Loucy (cell line): Measurements from ENCODE around the gene MPRIP.
A peak's percentile ranks its signal among the peaks of the same experiment; 100 is the strongest.

Experiments used
- H2AFZ ChIP-seq: fragments of 200-600 bp; sonication (generic); 2 replicates; pipeline ENCODE4 v1.6.0; 2016; ENCODE audit warnings: antibody characterized with exemption, mild to moderate bottlenecking, low read length, moderate library complexity
- H3F3A ChIP-seq: fragments of 200-600 bp; 2 replicates; pipeline ENCODE4 v1.6.0; 2016; ENCODE audit warnings: antibody characterized with exemption, low read depth, mild to moderate bottlenecking
- H3K27me3 ChIP-seq: fragments of 200-600 bp; sonication (generic); 2 replicates; pipeline ENCODE4 v1.6.1; 2014; ENCODE audit warnings: low read length, mild to moderate bottlenecking; ENCODE audit not compliant: insufficient read depth, poor library complexity, severe bottlenecking
- H3K36me3 ChIP-seq: fragments of 200-600 bp; sonication (generic); 2 replicates; pipeline ENCODE4 v1.6.1; 2016; ENCODE audit warnings: low read length; ENCODE audit not compliant: insufficient read depth
- H3K4me1 ChIP-seq: fragments of 200-600 bp; sonication (generic); 2 replicates; pipeline ENCODE4 v1.5.1; 2014; ENCODE audit warnings: low read length, mild to moderate bottlenecking; ENCODE audit not compliant: insufficient read depth, poor library complexity, severe bottlenecking
- H3K4me2 ChIP-seq: fragments of 200-600 bp; sonication (generic); 2 replicates; pipeline ENCODE4 v1.6.0; 2014; ENCODE audit warnings: antibody characterized with exemption, low read length, low read depth, mild to moderate bottlenecking; ENCODE audit not compliant: poor library complexity, severe bottlenecking
- H3K4me3 ChIP-seq: fragments of 200-600 bp; sonication (generic); 2 replicates; pipeline ENCODE4 v1.5.1; 2014; ENCODE audit warnings: low read length, mild to moderate bottlenecking, mixed read lengths; ENCODE audit not compliant: poor library complexity, severe bottlenecking
- H3K79me2 ChIP-seq: fragments of 200-600 bp; sonication (generic); 2 replicates; pipeline ENCODE4 v1.6.1; 2014; ENCODE audit warnings: low read length; ENCODE audit not compliant: insufficient read depth
- H3K9ac ChIP-seq: fragments of 200-600 bp; sonication (generic); 2 replicates; pipeline ENCODE4 v1.6.0; 2014; ENCODE audit warnings: mild to moderate bottlenecking, low read depth, low read length, moderate library complexity; ENCODE audit not compliant: poor library complexity, severe bottlenecking
- H3K9me2 ChIP-seq: fragments of 200-600 bp; sonication (generic); replicated peaks from 2 replicates; pipeline ENCODE4 v1.6.1; 2016; ENCODE audit warnings: low read depth, low read length, mixed read lengths
- H3K9me3 ChIP-seq: fragments of 200-600 bp; sonication (generic); 2 replicates; pipeline ENCODE4 v1.6.1; 2014; ENCODE audit warnings: mild to moderate bottlenecking, antibody characterized with exemption, low read length, low read depth; ENCODE audit not compliant: insufficient read depth
- H4K20me1 ChIP-seq: fragments of 200-600 bp; sonication (generic); 2 replicates; pipeline ENCODE4 v1.6.0; 2014; ENCODE audit warnings: antibody characterized with exemption, low read length, mild to moderate bottlenecking; ENCODE audit not compliant: insufficient read depth, poor library complexity, severe bottlenecking
- EZH2phosphoT487 ChIP-seq: fragments of 200-600 bp; IDR thresholded peaks from 2 replicates; pipeline ENCODE4 v1.6.1; 2018; ENCODE audit warnings: antibody characterized with exemption, mild to moderate bottlenecking, moderate library complexity, borderline replicate concordance
- TF ChIP-seq, protein P1 (sequence below): fragments of 200-600 bp; sonication (generic); conservative IDR thresholded peaks from 2 replicates; pipeline ENCODE4 v1.5.1; 2014; ENCODE audit warnings: mild to moderate bottlenecking, antibody characterized with exemption, low read length

Gene MPRIP

DNA sequence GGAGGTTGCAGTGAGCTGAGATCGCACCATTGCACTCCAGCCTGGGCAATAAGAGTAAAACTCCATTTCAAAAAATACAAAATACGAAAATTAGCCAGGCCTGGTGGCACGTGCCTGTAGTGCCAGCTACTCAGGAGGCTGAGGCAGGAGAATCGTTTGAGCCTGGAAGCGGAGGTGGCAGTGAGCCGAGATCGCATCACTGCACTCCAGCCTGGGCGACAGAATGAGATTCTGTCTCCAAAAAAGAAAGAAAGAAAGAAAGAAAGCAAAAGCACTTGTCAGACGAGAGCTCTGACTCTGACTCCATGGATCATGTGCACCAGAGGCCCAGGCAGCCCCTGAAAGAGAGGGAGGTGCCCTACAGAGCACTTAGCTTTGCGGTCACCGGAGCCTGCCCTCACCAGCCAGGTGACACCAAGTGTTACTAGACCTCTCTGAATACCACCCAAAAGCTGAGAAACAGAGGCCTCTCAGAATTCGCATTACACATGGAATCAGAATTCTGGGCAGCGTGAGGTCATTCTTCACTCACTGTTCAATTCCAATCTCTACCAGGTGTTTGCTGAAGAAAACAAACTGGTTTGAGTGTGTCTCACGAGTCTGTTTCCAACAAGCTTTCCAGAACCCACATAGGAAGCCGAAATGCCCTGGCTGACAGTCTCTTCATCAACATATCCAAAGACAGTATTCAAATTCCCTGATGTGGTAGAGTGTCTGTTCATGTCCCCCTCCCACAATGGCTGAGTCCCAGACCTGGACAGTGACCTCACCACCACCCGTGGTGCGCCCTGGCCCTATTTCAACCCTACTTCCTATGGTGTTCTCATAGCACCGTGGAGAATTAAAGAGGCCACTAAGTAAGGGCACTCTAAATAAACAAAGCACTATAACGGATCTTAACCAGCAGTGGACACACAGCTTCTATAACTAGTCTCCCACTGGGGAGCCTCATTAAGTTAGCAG is 193.2 kb downstream of the MPRIP start:
- peaks cover 31% of the 10 kb centered on the region; the same call in 1 of the 2 replicates for H3K79me2 ChIP-seq
- H3K4me2 ChIP-seq, result peak overlapping the region; percentile 75
- H3K4me3 ChIP-seq, result peak overlapping the region; percentile 90
- no peaks in the 10 kb centered on the region; the same call in 1 of the 2 replicates for H3K36me3 ChIP-seq
- H3F3A ChIP-seq, result no peaks in the 10 kb centered on the region; the same call in 1 of the 2 replicates
- H4K20me1 ChIP-seq, result no peaks in the 10 kb centered on the region
- H3K9me3 ChIP-seq, result no peaks in the 10 kb centered on the region
- H3K9me2 ChIP-seq, result no peaks in the 10 kb centered on the region
- peaks cover 21% of the 10 kb centered on the region for H3K4me1 ChIP-seq
- TF ChIP-seq, protein P1, sequence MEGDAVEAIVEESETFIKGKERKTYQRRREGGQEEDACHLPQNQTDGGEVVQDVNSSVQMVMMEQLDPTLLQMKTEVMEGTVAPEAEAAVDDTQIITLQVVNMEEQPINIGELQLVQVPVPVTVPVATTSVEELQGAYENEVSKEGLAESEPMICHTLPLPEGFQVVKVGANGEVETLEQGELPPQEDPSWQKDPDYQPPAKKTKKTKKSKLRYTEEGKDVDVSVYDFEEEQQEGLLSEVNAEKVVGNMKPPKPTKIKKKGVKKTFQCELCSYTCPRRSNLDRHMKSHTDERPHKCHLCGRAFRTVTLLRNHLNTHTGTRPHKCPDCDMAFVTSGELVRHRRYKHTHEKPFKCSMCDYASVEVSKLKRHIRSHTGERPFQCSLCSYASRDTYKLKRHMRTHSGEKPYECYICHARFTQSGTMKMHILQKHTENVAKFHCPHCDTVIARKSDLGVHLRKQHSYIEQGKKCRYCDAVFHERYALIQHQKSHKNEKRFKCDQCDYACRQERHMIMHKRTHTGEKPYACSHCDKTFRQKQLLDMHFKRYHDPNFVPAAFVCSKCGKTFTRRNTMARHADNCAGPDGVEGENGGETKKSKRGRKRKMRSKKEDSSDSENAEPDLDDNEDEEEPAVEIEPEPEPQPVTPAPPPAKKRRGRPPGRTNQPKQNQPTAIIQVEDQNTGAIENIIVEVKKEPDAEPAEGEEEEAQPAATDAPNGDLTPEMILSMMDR, result no peak
- no peak for TF ChIP-seq EZH2phosphoT487
- no peaks in the 10 kb centered on the region for H3K27me3 ChIP-seq
- no peak overlapping the region for H2AFZ ChIP-seq
- peak overlapping the region; percentile 88 for H3K9ac ChIP-seq

DNA sequence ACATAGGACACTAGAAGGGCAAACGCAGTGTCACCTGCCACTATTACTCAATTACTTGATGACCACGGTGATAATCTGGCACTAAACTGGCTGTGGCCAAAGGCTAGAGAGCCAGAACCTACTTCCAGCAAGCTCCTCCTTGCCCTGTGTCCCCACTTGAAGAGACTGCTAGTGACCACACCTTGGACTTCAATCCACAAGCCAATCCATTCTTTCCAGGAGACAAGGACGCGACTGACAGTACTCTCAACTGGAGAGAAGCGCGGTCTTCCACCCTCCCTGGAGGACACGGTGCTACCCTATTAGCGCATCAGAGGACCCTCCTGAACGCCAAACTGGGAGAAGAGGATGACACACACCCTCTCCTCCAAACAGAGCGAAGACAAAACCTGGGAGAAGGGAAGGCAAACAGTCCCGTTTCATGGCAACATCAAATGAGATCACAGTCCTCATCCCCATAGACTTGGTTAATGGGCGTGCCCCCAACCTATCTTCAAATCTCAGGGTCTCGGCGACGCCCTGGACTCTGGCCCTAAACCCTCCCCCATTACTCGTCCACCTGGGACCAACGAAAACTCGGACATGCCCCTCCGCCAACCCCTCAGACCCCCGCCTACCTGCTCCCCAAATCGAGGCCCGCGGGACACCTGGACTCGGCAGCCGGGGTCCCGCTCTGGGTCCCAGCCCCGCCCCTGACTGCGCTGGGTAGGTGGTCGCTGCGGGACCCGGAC is 194.2 kb downstream of the MPRIP start:
- no peak for TF ChIP-seq EZH2phosphoT487
- TF ChIP-seq, protein P1, result no peak
- no peaks in the 10 kb centered on the region for H3K9me3 ChIP-seq
- no peaks in the 10 kb centered on the region; the same call in 1 of the 2 replicates for H3F3A ChIP-seq
- no peaks in the 10 kb centered on the region for H3K9me2 ChIP-seq
- peak overlapping the region; percentile 88 for H3K9ac ChIP-seq
- peaks cover 31% of the 10 kb centered on the region; the same call in 1 of the 2 replicates for H3K79me2 ChIP-seq
- no peaks in the 10 kb centered on the region; the same call in 1 of the 2 replicates for H3K36me3 ChIP-seq
- H3K4me3 ChIP-seq, result peak overlapping the region; percentile 90
- peak overlapping the region; percentile 75 for H3K4me2 ChIP-seq
- H3K4me1 ChIP-seq, result peaks cover 21% of the 10 kb centered on the region
- no peaks in the 10 kb centered on the region for H3K27me3 ChIP-seq
- no peaks in the 10 kb centered on the region for H4K20me1 ChIP-seq
- H2AFZ ChIP-seq, result peak overlapping the region; percentile 99

DNA sequence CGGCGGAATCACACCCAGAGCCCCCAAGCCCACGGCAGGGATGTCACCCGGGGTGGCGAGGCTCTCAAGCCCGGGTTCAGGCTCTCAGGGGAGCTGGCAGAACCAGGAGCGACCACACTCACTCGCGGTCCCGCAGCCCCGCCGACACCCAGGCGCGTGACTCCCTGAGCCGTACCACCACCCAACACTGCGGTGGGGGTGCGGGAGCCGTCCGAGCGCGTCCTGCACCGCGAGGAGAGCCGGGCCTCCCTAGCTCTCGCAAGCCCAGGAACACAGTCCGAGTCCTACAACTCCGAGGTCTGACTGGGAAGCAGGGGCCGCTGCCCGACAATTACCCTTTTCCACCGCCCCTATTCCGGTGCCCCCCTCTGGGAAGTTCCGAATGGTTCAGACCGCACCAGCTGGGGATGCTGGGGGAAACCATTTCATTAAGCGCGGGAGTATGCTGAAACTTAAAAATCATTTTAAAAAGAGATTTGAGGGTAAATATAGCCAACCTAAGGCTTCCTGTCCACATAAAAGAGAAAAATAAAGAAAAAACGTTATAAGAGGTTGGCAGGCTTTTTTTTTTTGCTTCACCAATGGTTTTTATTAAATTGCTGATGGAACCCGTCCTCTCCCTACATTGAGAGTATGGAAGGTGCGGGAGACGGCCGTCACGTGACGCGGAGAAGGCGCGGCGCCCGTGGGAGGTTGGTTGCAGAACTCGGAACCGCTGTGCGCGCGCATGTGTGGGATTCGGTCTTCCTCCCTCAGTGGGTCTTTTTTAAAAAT is 195.0 kb downstream of the MPRIP start, which contains the start of gene FLCN:
Gene FLCN, minus strand, starts transcription at position 143 of the 774 bp plus-strand sequence. CDS start 9,031 bp downstream, outside the sequence.
- Histone ChIP-seq H3K79me2 (peaks cover 31% of the 10 kb centered on the region; the same call in 1 of the 2 replicates), H3K4me1 (peaks cover 21% of the 10 kb centered on the region), H3K9ac (peak within 1 kb of the TSS; percentile 88), H3K27me3 (no peaks in the 10 kb centered on the region), H4K20me1 (no peaks in the 10 kb centered on the region), H3K9me2 (no peaks in the 10 kb centered on the region), H2AFZ (peak within 1 kb of the TSS; percentile 99), H3F3A (no peaks in the 10 kb centered on the region; the same call in 1 of the 2 replicates), H3K9me3 (no peaks in the 10 kb centered on the region), H3K4me3 (peak within 1 kb of the TSS; percentile 90), H3K36me3 (no peaks in the 10 kb centered on the region), H3K4me2 (peak within 1 kb of the TSS; percentile 75)
- TF ChIP-seq, protein P1, result no peak
- no peak for TF ChIP-seq EZH2phosphoT487
